Immature natural killer cell (primary cell): ENCODE data around the gene DPH2. TPM values are rescaled to one million over a fixed set of nuclear protein-coding genes. Genes with fewer than 3 reads are reported as not detected.

ENCODE experiments used
- DNase-seq, 3 donors: peaks; one replicate each; pipeline ENCODE4 v3.0.0; 2022; ENCODE audit warnings: mixed read lengths in 1 of 3
- H3K27ac Mint-ChIP-seq, 6 donors: one replicate each; pipeline ENCODE4 v1.8.0; 2020; ENCODE audit warnings: mixed read lengths in 6 of 6, mild to moderate bottlenecking in 5 of 6, inconsistent platforms in 4 of 6, moderate library complexity in 3 of 6
- H3K27me3 Mint-ChIP-seq, 3 donors: one replicate each; pipeline ENCODE4 v1.8.0; 2020 to 2021; ENCODE audit warnings: low read depth in 3 of 3, mild to moderate bottlenecking in 3 of 3, mixed read lengths in 3 of 3, moderate library complexity in 3 of 3, inconsistent platforms in 1 of 3
- H3K36me3 Mint-ChIP-seq, 3 donors: one replicate each; pipeline ENCODE4 v1.8.0; 2020; ENCODE audit warnings: mixed read lengths in 3 of 3, inconsistent platforms in 2 of 3, mild to moderate bottlenecking in 2 of 3
- H3K4me1 Mint-ChIP-seq, 2 donors: one replicate each; pipeline ENCODE4 v1.8.0; 2020; ENCODE audit warnings: inconsistent platforms in 2 of 2, mild to moderate bottlenecking in 2 of 2, mixed read lengths in 2 of 2, moderate library complexity in 1 of 2
- H3K4me3 Mint-ChIP-seq, 5 donors: one replicate each; pipeline ENCODE4 v1.8.0; 2020; ENCODE audit warnings: mild to moderate bottlenecking in 5 of 5, mixed read lengths in 5 of 5, inconsistent platforms in 3 of 5, moderate library complexity in 3 of 5
- H3K9me3 Mint-ChIP-seq, 6 donors: one replicate each; pipeline ENCODE4 v1.8.0; 2020; ENCODE audit warnings: mild to moderate bottlenecking in 6 of 6, mixed read lengths in 6 of 6, inconsistent platforms in 4 of 6, moderate library complexity in 3 of 6
- polyA plus RNA-seq, 3 donors: library from polyadenylated mRNA; unstranded; fragments of 300-500 nt; fragmentation: Illumina TruSeq; gene quantifications; one replicate each; pipeline ENCODE4 v1.2.3, GENCODE V29; 2021

The DPH2 gene
- polyA plus RNA-seq, 3 donors from 2014 or later: 20.0 to 29.0 (median 21.4) TPM

- Mint-ChIP-seq H3K36me3 (no peaks in the 10 kb centered on the region), H3K9me3 (no peaks in the 10 kb centered on the region), H3K4me3 (no peak overlapping the region), H3K27me3 (peaks cover 0 to 8% (median 0%) of the 10 kb centered on the region in 3 donors), H3K27ac (no peak overlapping the region), H3K4me1 (peaks cover 0 to 7% of the 10 kb centered on the region in 2 donors)
- DNase-seq: no peak
These were observed 16.9 kb downstream of the DPH2 start for GRCh38 chr1:43986712-43987111.

- Mint-ChIP-seq H3K9me3 (no peaks in the 10 kb centered on the region), H3K27ac (no peak overlapping the region), H3K27me3 (peaks cover 0 to 8% (median 0%) of the 10 kb centered on the region in 3 donors), H3K4me3 (no peak overlapping the region), H3K4me1 (peaks cover 0 to 10% of the 10 kb centered on the region in 2 donors), H3K36me3 (no peaks in the 10 kb centered on the region)
- DNase-seq: no peak
These were observed 17.5 kb downstream of the DPH2 start for GRCh38 chr1:43987159-43987902.

DNA sequence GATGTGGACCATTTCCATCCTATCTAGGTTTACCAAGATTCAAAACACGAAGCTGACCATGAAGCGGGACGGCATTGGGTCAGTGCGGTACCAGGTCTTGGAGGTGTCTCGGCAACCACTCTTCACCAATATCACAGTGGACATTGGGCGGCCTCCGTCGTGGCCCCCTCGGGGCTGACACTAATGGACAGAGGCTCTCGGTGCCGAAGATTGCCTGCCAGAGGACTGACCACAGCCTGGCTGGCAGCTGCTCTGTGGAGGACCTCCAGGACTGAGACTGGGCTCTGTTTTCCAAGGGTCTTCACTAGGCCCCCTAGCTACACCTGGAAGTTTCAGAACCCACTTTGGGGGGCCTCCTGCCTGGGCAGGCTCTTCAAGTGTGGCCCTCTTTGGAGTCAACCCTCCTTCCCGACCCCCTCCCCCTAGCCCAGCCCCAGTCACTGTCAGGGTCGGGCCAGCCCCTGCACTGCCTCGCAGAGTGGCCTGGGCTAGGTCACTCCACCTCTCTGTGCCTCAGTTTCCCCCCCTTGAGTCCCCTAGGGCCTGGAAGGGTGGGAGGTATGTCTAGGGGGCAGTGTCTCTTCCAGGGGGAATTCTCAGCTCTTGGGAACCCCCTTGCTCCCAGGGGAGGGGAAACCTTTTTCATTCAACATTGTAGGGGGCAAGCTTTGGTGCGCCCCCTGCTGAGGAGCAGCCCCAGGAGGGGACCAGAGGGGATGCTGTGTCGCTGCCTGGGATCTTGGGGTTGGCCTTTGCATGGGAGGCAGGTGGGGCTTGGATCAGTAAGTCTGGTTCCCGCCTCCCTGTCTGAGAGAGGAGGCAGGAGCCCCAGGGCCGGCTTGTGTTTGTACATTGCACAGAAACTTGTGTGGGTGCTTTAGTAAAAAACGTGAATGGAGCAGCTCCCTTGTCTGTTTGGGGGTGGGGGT, 20.7 kb downstream of the DPH2 start:
- Mint-ChIP-seq H3K27ac (peak overlapping the region in 4 of 6 donors; percentile 78 to 93 (median 90)), H3K4me1 (peaks cover 0 to 12% of the 10 kb centered on the region in 2 donors), H3K9me3 (no peaks in the 10 kb centered on the region), H3K27me3 (peaks cover 0 to 7% (median 0%) of the 10 kb centered on the region in 3 donors), H3K4me3 (peak overlapping the region; percentile 90 to 97 (median 96)), H3K36me3 (no peaks in the 10 kb centered on the region)
- DNase-seq: no peak

DNA sequence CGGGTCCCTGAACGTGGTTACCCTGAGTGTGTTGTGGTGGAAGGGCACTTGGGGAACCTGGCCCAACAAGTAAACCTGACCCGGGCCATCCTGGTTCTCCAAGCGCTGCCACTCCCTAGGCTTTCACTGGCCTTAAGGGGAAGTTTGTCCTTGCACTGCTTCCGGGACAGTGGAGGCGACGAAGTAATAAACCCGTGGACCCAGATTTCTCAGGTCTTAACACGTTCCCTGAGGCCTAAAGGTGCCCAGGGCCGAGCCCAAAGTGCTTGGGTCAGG, 21.3 kb downstream of the DPH2 start:
- no peaks in the 10 kb centered on the region for H3K9me3 Mint-ChIP-seq
- H3K4me1 Mint-ChIP-seq: peaks cover 0 to 12% of the 10 kb centered on the region in 2 donors
- no peak for DNase-seq
- H3K4me3 Mint-ChIP-seq: peak overlapping the region; percentile 90 to 97 (median 96)
- H3K36me3 Mint-ChIP-seq: no peaks in the 10 kb centered on the region
- H3K27ac Mint-ChIP-seq: peak overlapping the region in 5 of 6 donors; percentile 29 to 93 (median 89)
- peaks cover 0 to 7% (median 0%) of the 10 kb centered on the region in 3 donors for H3K27me3 Mint-ChIP-seq

GRCh38 chr1:43991476-43992231, 21.8 kb downstream of the DPH2 start, which contains the start of gene CCDC24:
Gene CCDC24 (plus strand): TSS chr1:43991599. CDS start chr1:43991879, 280 bp downstream.
- DNase-seq: peak; percentile 79 to 81 (median 79)
- Mint-ChIP-seq H3K27me3 (peaks cover 0 to 7% (median 0%) of the 10 kb centered on the region in 3 donors), H3K4me3 (peak within 1 kb of the TSS; percentile 90 to 97 (median 96)), H3K9me3 (no peaks in the 10 kb centered on the region), H3K27ac (peak within 1 kb of the TSS; percentile 62 to 93 (median 88)), H3K4me1 (peaks cover 0 to 12% of the 10 kb centered on the region in 2 donors), H3K36me3 (no peaks in the 10 kb centered on the region)

- Mint-ChIP-seq H3K27me3 (peaks cover 0 to 7% (median 0%) of the 10 kb centered on the region in 3 donors), H3K36me3 (no peaks in the 10 kb centered on the region), H3K27ac (peak overlapping the region in 4 of 6 donors; percentile 0 to 55 (median 14)), H3K4me3 (peak overlapping the region; percentile 90 to 97 (median 96)), H3K9me3 (no peaks in the 10 kb centered on the region), H3K4me1 (peaks cover 0 to 12% of the 10 kb centered on the region in 2 donors)
- no peak for DNase-seq
These were observed 22.6 kb downstream of the DPH2 start for GRCh38 chr1:43992232-43992995.

DNA sequence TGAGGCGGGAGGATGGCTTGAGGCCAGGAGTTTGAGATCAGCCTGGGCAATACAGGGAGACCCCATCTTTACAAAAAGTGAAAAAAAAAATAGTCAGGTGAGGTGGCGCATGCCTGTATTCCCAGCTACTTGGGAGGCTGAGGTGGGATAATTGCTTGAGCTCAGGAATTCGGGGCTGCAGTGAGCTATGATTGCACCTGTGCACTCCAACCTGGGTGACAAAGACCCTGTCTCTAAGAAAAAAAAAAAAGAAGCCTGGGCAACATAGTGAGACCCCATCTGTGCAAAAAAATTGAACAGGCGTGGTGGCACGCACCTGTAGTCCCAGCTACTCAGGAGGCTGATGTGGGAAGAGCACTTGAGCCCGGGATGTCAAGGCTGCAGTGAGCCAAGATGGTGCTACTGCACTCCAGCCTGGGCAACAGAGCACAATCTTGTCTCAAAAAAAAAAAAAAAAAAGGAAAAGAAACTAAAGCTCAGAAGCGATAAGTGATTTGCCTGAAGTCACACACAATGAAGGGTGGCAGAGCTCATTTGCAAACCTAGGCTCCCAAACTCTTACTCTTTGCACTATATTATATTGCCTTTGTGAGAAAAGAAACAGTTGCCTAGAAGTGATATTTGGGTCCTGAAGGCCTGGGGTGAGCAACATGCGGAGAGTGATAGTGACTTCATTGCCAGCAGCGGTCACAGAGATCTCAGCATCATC, 23.6 kb downstream of the DPH2 start:
- H3K27me3 Mint-ChIP-seq: peaks cover 0 to 7% (median 0%) of the 10 kb centered on the region in 3 donors
- no peaks in the 10 kb centered on the region for H3K36me3 Mint-ChIP-seq
- H3K9me3 Mint-ChIP-seq: no peaks in the 10 kb centered on the region
- H3K4me3 Mint-ChIP-seq: peak overlapping the region in 3 of 5 donors; percentile 35 to 96 (median 71)
- peaks cover 0 to 12% of the 10 kb centered on the region in 2 donors for H3K4me1 Mint-ChIP-seq
- no peak for DNase-seq
- H3K27ac Mint-ChIP-seq: no peak overlapping the region

GRCh38 chr1:43994071-43994470, 24.3 kb downstream of the DPH2 start:
- H3K27ac Mint-ChIP-seq: no peak overlapping the region
- no peak overlapping the region for H3K4me3 Mint-ChIP-seq
- H3K36me3 Mint-ChIP-seq: no peaks in the 10 kb centered on the region
- H3K9me3 Mint-ChIP-seq: no peaks in the 10 kb centered on the region
- peaks cover 0 to 12% of the 10 kb centered on the region in 2 donors for H3K4me1 Mint-ChIP-seq
- peaks cover 0 to 7% (median 0%) of the 10 kb centered on the region in 3 donors for H3K27me3 Mint-ChIP-seq
- DNase-seq: no peak

DNA sequence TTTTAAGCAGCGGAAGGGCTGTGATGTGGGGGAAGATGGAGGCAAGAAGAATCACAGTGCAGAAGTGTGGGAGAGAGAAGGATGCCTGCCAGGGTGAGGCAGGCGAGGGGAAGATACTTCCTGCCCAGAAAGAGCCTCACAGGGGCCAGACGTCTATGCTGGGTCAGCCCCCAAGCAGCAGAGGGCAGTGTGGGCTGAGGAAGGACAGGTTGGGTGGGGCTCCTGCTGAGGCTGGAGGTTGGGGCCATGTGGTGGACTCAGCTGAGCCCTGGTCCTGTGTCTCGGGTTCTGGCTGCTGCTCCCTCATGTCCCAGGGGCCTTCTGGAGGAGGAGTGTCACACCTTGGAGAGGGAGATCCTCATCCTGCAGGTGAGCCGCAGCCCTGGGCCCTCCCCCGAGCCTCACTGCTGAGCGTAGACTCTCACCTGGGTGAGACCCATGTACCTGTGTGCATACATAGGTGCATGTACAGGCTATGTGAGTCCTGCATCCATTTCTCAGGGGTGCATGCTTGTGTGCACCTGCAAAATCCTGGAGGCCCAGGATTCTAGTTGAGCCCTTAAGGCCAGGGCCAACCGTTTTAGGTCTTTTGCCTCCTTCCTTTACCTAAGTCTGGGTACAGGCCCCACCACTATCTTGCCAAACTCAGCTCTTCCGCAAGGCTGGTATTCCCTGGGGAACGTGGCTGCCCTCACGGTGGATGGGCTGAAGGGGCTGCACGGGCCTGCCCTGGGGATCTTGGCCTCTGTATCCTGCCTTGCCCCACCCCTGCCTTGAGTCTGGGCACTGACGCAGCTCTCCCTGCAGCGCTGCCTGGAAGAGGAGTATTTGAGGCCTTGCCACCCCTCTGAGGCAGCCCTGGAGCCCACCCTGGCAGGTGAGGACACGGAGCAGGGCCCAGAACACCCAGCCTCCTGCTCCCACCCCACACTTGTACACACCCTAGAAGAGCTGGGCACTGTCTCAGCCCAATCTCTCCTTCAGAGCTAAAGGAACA, 25.3 kb downstream of the DPH2 start:
- H3K27me3 Mint-ChIP-seq: peaks cover 0 to 7% (median 0%) of the 10 kb centered on the region in 3 donors
- no peak for DNase-seq
- H3K27ac Mint-ChIP-seq: no peak overlapping the region
- no peak overlapping the region for H3K4me3 Mint-ChIP-seq
- no peaks in the 10 kb centered on the region for H3K9me3 Mint-ChIP-seq
- peaks cover 0 to 12% of the 10 kb centered on the region in 2 donors for H3K4me1 Mint-ChIP-seq
- H3K36me3 Mint-ChIP-seq: no peaks in the 10 kb centered on the region

- peaks cover 0 to 7% (median 0%) of the 10 kb centered on the region in 3 donors for H3K27me3 Mint-ChIP-seq
- no peak for DNase-seq
- no peaks in the 10 kb centered on the region for H3K9me3 Mint-ChIP-seq
- H3K4me3 Mint-ChIP-seq: no peak overlapping the region
- H3K36me3 Mint-ChIP-seq: no peaks in the 10 kb centered on the region
- peaks cover 0 to 9% of the 10 kb centered on the region in 2 donors for H3K4me1 Mint-ChIP-seq
- no peak overlapping the region for H3K27ac Mint-ChIP-seq
These were observed 26.3 kb downstream of the DPH2 start for GRCh38 chr1:43995984-43996732.

- Mint-ChIP-seq H3K9me3 (no peaks in the 10 kb centered on the region), H3K4me3 (no peak overlapping the region), H3K4me1 (peaks cover 0 to 5% of the 10 kb centered on the region in 2 donors), H3K27ac (no peak overlapping the region), H3K36me3 (no peaks in the 10 kb centered on the region), H3K27me3 (peaks cover 0 to 3% (median 0%) of the 10 kb centered on the region in 3 donors)
- DNase-seq: no peak
These were observed 26.9 kb downstream of the DPH2 start for GRCh38 chr1:43996733-43997115.
